GM18867 (cell line): ENCODE measurements around the gene PCDHGB6.
A peak's percentile ranks its signal among the peaks of the same experiment; 100 is the strongest.
"Not testable (repeated sequence)": the region's sequence is repeated elsewhere in the genome, so short reads cannot be mapped to it uniquely, and the experiment has no call there.

ENCODE experiments used
- ATAC-seq: cut with Tn5 transposase; IDR thresholded peaks from one replicate; pipeline ENCODE4 v1.9.1; 2021; ENCODE audit warnings: mild to moderate bottlenecking, moderate library complexity; ENCODE audit not compliant: unreplicated experiment

Gene PCDHGB6

DNA sequence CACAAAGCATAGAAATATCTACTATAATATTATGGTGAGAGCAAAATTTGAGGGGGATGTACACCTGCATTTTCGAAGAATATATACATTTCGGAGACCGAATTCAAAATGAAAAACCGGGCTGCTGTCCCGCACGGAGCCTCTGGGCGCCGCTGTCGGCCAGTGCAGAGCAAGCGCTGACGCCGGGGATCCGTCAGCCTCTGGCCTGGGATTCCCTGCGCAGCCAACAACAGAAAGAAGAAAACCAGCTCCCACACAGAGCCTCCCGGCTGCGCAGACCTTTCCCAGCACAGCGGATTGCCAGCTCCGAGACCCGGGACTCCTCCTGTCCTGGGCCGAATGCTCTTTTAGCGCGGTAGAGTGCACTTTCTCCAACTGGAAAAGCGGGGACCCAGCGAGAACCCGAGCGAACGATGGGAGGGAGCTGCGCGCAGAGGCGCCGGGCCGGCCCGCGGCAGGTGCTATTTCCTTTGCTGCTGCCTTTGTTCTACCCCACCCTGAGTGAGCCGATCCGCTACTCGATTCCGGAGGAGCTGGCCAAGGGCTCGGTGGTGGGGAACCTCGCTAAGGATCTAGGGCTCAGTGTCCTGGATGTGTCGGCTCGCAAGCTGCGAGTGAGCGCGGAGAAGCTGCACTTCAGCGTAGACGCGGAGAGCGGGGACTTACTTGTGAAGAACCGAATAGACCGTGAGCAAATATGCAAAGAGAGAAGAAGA, at the start of gene PCDHGB6:
TSS of gene PCDHGB6 (plus strand) at position 232 of the 716 bp plus-strand sequence. CDS start at position 414, 182 bp downstream.
- ATAC-seq: not testable (repeated sequence)

DNA sequence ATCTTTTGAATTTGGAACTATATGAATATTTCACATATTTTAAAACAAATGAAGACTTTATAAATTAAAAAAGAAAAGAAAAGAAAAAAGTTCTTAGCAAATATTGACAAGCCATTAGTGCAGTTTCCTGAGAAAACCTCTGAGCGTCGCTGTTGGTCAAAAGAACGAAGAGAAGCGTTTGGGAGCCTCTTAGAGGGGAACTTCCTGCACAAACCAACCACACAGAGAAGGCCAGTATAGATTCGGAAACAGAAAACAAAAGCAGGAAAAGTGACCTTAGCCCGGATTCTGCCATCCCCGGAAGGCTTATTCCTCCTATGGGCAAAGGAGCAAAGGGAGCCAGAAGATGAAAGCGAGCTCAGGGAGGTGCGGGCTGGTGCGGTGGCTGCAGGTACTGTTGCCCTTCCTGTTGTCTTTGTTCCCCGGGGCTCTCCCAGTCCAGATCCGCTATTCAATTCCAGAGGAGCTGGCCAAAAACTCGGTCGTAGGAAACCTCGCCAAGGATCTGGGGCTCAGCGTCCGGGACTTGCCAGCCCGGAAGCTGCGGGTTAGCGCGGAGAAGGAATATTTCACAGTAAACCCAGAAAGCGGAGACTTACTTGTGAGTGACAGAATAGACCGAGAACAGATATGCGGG, 47.9 kb upstream of the PCDHGB6 start, which contains the start of gene PCDHGB2:
TSS of gene PCDHGB2 (plus strand) at position 205 of the 637 bp plus-strand sequence. CDS start at position 347, 142 bp downstream.
- ATAC-seq: no peak

DNA sequence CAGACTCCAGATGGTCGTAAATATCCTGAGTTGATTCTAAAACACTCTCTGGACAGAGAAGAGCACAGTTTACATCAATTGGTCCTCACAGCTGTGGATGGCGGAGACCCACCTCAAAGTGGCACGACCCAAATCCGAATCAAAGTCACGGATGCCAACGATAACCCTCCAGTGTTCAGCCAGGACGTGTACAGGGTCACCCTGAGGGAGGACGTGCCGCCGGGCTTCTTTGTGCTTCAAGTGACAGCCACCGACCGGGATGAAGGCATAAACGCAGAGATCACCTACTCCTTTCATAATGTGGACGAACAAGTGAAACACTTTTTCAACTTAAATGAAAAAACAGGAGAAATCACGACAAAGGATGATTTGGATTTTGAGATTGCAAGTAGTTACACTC, 47.1 kb upstream of the PCDHGB6 start:
- ATAC-seq: no peak

DNA sequence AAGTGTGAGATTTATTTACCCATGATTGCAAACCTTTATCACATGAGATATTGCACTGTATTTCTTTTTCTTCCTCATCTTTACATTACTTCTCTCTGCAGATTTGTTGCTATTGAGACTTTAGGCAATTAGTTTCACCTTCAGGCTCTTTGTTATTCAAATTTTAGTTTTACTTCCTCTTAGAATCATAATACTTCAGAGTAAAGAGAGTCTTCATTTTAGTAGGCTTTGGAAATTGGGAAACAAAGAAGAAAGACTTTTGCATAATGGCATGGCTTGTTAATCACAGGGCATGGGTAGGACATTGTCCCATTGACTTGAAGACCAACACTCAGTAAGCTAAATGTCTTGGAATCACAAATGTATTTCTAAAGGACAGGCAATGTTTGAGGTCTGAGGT, 45.1 kb upstream of the PCDHGB6 start:
- ATAC-seq: no peak

DNA sequence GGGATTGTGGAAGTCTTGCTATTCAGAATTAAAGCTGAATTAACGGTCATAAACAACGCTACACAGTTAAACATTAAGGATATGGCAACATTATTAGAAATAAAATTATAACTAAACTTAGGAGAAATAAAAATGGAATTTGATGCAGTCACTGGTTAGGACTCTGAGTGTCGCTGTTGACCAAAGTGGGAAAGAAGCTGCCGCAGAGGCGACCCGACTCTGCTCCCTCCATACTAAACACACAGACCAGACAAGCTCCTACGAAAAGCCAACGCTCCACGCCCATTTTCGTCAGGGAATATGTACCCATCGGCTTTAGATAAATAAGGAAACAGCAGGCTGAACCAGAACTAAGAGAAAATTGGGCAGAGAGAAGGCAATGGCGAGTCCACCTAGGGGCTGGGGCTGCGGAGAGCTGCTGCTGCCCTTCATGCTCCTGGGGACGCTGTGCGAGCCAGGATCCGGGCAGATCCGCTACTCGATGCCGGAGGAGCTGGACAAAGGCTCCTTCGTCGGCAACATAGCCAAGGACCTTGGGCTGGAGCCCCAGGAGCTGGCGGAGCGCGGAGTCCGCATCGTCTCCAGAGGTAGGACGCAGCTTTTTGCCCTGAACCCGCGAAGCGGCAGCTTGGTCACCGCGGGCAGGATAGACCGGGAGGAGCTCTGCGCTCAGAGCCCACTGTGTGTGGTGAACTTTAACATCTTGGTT, 43.7 kb upstream of the PCDHGB6 start, which contains the start of gene PCDHGA5:
TSS of gene PCDHGA5 (plus strand) at position 211 of the 709 bp plus-strand sequence. CDS start at position 380, 169 bp downstream.
- ATAC-seq: no peak

DNA sequence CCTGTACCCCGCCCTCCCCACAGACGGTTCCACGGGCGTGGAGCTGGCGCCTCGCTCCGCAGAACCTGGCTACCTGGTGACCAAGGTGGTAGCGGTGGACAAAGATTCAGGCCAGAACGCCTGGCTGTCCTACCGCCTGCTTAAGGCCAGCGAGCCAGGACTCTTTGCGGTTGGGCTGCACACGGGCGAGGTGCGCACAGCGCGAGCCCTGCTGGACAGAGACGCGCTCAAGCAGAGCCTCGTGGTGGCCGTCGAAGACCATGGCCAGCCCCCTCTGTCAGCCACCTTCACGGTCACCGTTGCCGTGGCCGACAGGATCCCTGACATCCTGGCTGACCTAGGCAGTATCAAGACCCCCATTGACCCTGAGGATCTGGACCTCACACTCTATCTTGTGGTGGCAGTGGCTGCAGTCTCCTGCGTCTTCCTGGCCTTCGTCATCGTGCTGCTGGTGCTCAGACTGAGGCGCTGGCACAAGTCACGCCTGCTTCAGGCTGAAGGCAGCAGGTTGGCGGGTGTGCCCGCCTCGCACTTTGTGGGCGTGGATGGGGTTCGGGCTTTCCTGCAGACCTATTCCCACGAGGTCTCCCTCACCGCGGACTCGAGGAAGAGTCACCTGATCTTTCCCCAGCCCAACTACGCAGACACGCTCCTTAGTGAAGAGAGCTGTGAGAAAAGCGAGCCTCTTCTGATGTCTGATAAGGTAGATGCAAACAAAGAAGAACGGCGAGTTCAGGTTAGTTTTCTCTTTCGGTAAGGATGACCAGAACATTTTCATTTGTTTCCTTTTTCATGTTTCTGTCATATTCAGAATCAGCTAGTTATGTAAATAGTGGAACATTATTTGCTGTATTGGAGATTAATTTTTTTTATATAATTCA, 41.6 kb upstream of the PCDHGB6 start:
- ATAC-seq: no peak

DNA sequence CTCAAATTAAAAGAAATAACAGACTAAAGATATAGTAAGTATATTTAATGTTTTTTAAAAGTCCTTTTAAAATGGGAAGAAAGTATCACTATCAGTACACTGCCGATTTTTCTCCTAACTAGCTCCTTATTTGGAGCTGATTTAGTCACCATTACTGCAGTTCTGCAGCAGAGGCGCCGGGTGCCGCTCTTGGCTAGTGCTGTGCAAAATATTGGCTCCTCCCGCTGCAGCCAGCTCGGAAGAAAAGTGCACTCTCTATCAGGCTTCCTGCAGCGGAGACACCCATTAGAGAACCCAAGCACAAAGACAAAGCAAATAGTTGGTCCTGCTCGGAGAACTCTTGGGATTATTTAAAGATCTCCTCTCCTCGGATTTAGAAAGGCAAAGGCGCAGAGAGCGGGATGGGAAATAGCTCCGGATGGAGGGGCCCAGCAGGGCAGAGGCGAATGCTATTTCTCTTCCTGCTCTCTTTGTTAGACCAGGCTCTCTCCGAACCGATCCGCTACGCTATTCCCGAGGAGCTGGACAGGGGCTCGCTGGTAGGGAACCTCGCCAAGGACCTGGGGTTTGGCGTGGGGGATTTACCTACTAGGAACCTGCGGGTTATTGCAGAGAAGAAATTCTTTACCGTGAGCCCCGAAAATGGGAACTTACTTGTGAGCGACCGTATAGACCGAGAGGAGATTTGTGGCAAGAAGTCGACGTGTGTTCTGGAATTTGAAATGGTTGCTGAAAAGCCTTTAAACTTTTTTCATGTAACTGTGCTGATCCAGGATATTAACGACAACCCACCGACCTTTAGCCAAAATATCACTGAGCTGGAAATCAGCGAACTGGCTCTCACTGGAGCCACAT, 37.6 kb upstream of the PCDHGB6 start, which contains the start of gene PCDHGB3:
TSS of gene PCDHGB3 (plus strand) at position 249 of the 855 bp plus-strand sequence. CDS start at position 402, 153 bp downstream.
- ATAC-seq: peak; percentile 95

DNA sequence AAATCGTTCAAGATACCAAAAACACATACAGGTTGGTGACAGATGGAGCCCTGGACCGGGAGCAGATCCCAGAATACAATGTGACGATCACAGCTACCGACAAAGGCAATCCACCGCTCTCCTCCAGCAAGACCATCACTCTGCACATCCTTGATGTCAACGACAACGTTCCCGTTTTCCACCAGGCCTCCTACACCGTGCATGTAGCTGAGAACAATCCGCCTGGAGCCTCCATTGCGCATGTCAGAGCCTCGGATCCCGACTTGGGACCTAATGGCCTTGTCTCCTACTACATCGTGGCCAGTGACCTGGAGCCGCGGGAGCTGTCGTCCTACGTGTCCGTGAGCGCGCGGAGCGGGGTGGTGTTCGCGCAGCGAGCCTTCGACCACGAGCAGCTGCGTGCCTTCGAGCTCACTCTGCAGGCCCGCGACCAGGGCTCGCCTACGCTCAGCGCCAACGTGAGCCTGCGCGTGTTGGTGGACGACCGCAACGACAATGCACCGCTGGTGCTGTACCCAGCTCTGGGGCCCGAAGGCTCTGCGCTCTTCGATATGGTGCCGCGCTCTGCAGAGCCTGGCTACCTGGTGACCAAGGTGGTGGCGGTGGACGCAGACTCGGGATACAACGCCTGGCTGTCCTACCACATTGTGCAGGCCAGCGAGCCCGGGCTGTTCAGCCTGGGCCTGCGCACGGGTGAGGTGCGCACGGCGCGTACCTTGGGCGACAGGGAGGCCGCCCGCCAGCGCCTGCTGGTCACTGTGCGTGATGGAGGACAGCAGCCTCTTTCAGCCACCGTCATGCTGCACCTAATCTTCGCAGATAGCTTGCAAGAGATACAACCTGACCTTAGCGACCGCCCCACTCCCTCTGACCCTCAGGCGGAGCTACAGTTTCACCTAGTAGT, 36.0 kb upstream of the PCDHGB6 start:
- no peak for ATAC-seq

DNA sequence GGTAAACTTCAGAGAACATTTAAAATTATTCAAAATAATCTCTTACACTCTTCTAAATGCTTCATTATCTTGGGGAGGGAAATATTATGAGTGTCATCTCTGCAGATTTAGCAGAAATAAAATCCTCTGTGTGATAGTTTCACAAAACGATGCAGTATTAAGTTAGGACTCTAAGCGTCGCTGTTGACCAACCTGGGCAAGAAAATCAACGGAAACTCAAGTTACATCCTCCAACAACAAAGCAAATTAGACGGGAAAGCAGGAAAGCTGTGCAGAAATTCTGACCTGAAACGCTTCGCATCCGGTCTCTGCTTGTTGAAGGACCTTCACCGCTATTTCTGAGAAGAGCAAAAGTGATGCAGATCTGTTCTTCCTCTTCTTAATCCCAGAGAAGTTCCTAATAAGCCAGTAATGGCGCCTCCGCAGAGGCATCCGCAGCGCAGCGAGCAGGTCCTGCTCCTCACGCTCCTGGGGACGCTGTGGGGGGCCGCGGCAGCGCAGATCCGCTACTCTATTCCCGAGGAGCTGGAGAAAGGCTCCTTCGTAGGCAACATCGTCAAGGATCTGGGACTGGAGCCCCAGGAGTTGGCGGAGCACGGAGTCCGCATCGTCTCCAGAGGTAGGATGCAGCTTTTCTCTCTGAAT, 34.0 kb upstream of the PCDHGB6 start, which contains the start of gene PCDHGA6:
TSS of gene PCDHGA6 (plus strand) at position 219 of the 645 bp plus-strand sequence. CDS start at position 412, 193 bp downstream.
- ATAC-seq: no peak

DNA sequence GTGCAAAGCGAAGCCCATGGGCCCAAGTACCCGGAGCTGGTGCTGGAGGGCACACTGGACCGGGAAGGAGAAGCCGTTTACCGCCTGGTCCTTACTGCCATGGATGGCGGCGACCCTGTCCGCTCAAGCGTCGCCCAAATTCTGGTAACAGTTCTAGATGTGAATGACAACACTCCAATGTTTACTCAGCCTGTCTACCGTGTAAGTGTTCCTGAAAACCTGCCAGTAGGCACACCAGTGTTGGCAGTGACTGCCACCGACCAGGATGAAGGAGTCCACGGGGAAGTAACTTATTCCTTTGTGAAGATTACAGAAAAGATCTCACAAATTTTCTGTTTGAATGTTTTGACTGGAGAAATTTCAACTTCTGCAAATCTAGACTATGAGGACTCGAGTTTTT, 33.2 kb upstream of the PCDHGB6 start:
- ATAC-seq: no peak

DNA sequence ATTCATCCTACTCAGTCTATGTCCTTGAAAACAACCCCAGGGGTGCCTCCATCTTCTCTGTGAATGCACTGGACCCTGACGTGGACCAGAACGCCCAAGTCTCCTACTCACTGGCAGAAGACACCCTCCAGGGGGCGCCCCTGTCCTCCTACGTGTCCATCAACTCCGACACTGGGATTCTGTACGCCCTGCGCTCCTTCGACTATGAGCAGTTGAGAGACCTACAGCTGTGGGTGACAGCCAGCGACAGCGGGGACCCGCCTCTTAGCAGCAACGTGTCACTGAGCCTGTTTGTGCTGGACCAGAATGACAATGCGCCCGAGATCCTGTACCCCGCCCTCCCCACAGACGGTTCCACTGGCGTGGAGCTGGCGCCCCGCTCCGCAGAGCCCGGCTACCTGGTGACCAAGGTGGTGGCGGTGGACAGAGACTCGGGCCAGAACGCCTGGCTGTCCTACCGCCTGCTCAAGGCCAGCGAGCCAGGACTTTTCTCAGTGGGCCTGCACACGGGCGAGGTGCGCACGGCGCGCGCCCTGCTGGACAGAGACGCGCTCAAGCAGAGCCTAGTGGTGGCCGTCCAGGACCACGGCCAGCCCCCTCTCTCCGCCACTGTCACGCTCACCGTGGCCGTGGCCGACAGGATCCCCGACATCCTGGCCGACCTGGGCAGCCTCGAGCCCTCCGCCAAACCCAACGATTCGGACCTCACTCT, 32.2 kb upstream of the PCDHGB6 start:
- ATAC-seq: not testable (repeated sequence)

DNA sequence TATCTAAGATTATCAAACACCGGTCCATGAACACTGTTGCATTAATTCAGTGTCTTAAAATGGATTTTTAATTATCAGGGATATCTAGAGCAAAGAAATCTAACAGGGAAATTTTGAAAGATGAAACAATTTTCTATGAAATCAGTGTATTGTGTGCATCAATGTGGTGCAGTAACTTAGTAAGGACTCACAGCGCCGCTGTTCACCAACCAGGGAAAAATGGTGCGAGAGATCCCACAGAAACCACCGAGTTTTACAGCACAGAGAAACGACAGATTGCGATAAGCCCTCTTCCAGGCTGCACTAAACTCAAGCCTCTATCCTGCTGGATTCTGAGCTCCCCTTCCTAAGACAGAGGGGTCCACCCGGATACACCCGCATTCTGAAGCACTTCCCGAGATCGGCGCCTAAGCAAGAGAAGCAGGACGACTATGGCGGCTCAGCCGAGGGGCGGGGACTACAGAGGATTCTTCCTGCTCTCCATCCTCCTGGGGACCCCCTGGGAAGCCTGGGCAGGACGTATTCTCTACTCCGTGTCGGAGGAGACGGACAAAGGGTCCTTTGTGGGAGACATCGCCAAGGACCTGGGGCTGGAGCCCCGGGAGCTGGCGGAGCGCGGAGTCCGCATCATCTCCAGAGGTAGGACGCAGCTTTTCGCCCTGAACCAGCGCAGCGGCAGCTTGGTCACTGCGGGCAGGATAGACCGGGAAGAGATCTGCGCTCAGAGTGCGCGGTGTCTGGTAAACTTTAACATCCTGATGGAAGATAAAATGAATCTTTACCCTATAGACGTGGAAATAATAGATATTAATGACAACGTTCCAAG, 25.1 kb upstream of the PCDHGB6 start, which contains the start of gene PCDHGA7:
TSS of gene PCDHGA7 (plus strand) at position 274 of the 826 bp plus-strand sequence. CDS start at position 432, 158 bp downstream.
- no peak for ATAC-seq

DNA sequence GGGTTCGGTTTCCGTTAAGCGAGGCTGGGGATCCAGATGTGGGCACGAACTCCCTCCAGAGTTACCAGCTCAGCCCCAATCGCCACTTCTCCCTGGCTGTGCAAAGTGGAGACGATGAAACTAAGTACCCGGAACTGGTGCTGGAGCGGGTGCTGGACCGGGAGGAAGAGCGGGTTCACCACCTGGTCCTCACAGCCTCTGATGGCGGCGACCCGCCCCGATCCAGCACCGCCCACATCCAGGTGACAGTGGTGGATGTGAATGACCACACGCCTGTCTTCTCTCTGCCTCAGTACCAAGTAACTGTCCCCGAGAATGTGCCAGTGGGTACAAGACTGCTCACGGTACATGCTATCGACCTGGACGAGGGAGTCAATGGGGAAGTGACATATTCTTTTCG, 24.5 kb upstream of the PCDHGB6 start:
- ATAC-seq: no peak

DNA sequence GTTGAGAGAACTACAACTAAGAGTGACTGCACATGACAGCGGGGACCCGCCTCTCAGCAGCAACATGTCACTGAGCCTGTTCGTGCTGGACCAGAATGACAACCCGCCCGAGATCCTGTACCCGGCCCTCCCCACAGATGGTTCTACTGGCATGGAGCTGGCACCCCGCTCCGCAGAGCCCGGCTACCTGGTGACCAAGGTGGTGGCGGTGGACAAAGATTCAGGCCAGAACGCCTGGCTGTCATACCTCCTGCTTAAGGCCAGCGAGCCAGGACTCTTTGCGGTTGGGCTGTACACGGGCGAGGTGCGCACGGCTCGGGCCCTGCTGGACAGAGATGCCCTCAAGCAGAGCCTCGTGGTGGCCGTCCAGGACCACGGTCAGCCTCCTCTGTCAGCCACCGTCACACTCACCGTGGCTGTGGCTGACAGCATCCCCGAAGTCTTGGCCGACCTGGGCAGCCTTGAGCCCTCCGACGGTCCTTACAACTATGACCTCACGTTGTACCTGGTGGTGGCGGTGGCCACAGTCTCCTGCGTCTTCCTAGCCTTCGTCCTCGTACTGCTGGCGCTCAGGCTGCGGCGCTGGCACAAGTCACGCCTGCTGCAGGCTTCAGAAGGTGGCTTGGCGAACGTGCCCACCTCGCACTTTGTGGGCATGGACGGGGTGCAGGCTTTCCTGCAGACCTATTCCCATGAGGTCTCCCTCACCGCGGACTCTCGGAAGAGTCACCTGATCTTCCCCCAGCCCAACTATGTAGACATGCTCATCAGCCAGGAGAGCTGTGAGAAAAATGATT, 23.2 kb upstream of the PCDHGB6 start:
- no peak for ATAC-seq

DNA sequence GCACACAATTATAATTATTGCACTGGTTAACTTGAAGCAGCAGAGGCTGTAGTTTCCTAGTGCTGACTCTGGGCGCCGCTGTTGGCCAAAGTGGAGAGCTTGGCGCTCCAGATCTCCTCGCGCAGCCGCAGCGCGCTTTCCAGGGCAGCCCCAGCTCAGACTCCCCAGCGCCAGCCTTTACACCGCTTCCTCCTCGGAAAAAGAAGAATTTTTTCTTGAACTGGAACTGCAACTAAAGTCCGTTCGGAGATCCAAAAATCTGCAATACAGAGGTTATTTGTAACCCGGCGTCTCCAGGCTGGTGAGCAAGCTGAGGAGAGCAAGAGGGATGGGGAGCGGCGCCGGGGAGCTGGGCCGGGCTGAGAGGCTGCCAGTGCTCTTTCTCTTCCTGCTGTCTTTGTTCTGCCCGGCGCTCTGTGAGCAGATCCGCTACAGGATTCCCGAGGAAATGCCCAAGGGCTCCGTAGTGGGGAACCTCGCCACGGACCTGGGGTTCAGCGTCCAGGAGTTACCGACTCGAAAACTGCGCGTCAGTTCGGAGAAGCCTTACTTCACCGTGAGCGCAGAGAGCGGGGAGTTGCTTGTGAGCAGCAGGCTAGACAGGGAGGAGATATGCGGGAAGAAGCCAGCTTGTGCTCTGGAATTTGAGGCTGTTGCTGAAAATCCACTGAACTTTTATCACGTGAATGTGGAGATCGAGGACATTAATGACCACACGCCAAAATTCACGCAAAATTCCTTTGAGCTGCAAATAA, 20.1 kb upstream of the PCDHGB6 start, which contains the start of gene PCDHGB4:
TSS of gene PCDHGB4 (plus strand) at position 142 of the 755 bp plus-strand sequence. CDS start at position 329, 187 bp downstream.
- ATAC-seq: peak; percentile 71
